ENCODE data around the gene C3orf20.

Gene C3orf20

DNA sequence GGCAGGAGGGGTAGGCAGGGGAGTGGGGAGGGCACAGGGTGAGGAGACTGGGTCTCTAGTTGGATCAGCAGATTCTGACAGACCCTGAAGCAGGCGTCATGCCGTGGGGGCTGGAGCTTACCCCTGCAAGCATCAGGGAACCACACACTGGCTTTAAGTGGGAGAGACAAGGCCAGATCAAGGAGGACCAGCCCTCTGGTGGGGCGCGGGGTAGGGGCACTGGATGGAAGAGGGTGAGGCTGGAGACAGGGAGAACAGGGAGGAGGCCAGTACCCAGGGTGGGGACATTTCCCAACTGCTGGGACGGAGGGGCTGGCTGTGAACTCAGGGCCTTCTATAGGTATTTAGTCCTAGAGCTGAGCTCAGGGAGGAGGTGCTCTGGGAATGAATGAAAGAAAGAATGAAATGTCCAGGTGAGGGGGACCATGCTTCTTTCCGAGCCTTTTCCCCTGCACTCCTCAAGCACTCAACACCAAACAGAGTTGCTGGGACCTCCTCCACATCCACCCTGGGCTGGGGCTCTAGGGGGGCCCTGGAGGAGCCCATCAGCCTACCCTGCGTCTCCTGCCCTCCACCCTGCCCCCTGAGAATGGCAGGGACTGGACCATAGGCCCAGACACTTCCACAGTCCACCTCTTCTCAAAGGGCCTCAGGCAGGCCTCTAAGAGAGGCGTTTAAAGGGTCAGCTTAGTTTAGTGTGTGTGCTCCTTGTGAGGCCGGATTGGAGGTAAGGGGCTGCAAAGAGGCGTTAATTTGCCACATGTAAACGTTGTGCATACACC is 94.8 kb downstream of the C3orf20 start:
- TF ChIP-seq TARDBP (IDR thresholded peaks at IDR 0.05) (no peak), SP1 (IDR thresholded peaks at IDR 0.05) (no peak), ELF4 (IDR thresholded peaks at IDR 0.05) (no peak), FOXA1 (IDR thresholded peaks at IDR 0.05) (no peak), FOXK2 (IDR thresholded peaks at IDR 0.05) (no peak), ZNF384 (IDR thresholded peaks at IDR 0.05) (no peak), ARNT (IDR thresholded peaks at IDR 0.05) (no peak), FOXM1 (IDR thresholded peaks at IDR 0.05; ENCODE audit: borderline replicate concordance) (no peak), SUZ12 (IDR thresholded peaks at IDR 0.05) (no peak), NFRKB (IDR thresholded peaks at IDR 0.05) (no peak), BHLHE40 (IDR thresholded peaks at IDR 0.05; ENCODE audit: borderline replicate concordance) (no peak), LEF1 (IDR thresholded peaks at IDR 0.05; ENCODE audit: borderline replicate concordance) (no peak), L3MBTL2 (conservative IDR thresholded peaks at IDR 0.05) (no peak), HDGF (IDR thresholded peaks at IDR 0.05; ENCODE audit: borderline replicate concordance) (no peak), CTBP1 (IDR thresholded peaks at IDR 0.05; ENCODE audit: borderline replicate concordance) (no peak)
- TF ChIP-seq, protein P1, sequence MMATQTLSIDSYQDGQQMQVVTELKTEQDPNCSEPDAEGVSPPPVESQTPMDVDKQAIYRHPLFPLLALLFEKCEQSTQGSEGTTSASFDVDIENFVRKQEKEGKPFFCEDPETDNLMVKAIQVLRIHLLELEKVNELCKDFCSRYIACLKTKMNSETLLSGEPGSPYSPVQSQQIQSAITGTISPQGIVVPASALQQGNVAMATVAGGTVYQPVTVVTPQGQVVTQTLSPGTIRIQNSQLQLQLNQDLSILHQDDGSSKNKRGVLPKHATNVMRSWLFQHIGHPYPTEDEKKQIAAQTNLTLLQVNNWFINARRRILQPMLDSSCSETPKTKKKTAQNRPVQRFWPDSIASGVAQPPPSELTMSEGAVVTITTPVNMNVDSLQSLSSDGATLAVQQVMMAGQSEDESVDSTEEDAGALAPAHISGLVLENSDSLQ (IDR thresholded peaks at IDR 0.05) = no peak
- no peak for DNase-seq (ENCODE audit: extremely low spot score)
- CTCF ChIA-PET = no interaction called here
- POLR2A ChIA-PET = no interaction called here

DNA sequence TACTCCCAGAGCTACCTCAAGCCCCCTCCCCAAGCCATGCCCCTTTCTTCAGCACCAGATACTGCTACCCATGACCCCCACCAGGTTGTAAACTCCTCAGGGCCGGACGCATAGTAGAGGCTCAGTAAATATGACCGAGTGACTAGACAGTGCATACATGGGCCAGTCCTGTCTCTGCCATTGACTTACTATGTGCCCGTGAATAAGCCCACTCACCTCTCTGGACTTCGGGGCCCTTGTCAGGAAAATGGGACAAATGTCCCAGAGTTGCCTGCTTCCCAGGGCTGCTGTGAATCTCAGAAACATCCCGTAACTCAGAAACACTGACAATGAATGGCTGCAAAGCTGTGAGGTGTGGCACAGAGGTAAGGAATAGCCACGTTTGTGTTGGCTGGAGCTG is 95.7 kb downstream of the C3orf20 start:
- TF ChIP-seq FOXK2 (IDR thresholded peaks at IDR 0.05) (no peak), L3MBTL2 (conservative IDR thresholded peaks at IDR 0.05) (no peak), CTBP1 (IDR thresholded peaks at IDR 0.05; ENCODE audit: borderline replicate concordance) (no peak), ZNF384 (IDR thresholded peaks at IDR 0.05) (no peak), ARNT (IDR thresholded peaks at IDR 0.05) (no peak), FOXM1 (IDR thresholded peaks at IDR 0.05; ENCODE audit: borderline replicate concordance) (no peak), HDGF (IDR thresholded peaks at IDR 0.05; ENCODE audit: borderline replicate concordance) (no peak), FOXA1 (IDR thresholded peaks at IDR 0.05) (no peak), LEF1 (IDR thresholded peaks at IDR 0.05; ENCODE audit: borderline replicate concordance) (no peak), NFRKB (IDR thresholded peaks at IDR 0.05) (no peak), TARDBP (IDR thresholded peaks at IDR 0.05) (no peak)
- TF ChIP-seq, protein P1 (IDR thresholded peaks at IDR 0.05) = no peak
- ChIA-PET POLR2A (no interaction called here), CTCF (interaction anchor here (0.9 kb wide), 1 partner anchor 20 kb away, joined by 3 read pairs; no protein-coding TSS in a partner anchor)
- no peak for DNase-seq (ENCODE audit: extremely low spot score)

DNA sequence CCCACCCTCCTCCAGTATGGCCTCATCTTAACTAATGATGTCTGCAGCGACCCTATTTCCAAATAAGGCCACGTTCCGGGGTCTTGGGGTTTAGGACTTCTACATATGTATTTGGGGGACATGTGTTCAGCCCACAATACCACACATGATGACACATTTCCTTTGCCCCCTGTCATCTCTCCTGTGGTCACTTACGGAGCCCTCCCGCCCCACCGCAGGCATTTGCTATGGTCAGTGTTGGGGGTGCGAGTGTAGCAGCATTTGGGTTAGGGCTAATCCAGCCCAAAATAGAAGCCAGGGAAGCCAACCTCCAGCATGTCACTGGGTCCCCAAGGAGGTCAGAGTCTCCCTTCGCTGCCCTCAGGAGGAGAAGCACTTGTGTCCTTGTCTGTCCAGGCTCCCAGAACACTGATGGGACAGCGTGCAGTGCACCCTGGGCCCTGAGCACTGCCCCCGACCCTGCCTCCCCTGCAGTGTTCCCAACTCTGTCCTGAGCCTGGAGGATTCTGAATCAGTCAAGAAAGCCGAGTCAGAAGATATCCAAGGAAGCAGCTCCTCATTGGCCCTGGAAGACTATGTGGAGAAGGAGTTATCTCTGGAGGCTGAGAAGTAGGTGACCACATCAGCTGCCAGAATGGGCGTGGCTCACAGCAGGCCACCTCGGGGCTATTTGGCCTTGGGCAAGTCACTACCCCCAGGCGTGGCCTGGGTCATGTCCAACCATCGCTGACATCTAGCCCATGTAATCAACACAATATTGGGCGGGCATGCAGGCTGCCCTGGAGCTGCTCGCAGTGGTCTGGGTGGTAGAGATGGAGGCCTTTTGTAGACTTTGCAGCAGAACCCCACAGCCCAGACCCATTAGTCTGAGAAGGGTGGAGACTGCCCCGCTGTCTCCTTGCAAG is 96.9 kb downstream of the C3orf20 start:
- no peak for DNase-seq (ENCODE audit: extremely low spot score)
- ChIA-PET POLR2A (interaction anchor here (0.8 kb wide), 1 partner anchor 120 kb away, joined by 4 read pairs; the partner anchor contains the start of gene CCDC174), CTCF (interaction anchor here (0.9 kb wide), 1 partner anchor 19 kb away, joined by 3 read pairs; no protein-coding TSS in a partner anchor)
- TF ChIP-seq L3MBTL2 (conservative IDR thresholded peaks at IDR 0.05) (no peak), TARDBP (IDR thresholded peaks at IDR 0.05) (no peak), BHLHE40 (IDR thresholded peaks at IDR 0.05; ENCODE audit: borderline replicate concordance) (no peak), SP1 (IDR thresholded peaks at IDR 0.05) (no peak)

DNA sequence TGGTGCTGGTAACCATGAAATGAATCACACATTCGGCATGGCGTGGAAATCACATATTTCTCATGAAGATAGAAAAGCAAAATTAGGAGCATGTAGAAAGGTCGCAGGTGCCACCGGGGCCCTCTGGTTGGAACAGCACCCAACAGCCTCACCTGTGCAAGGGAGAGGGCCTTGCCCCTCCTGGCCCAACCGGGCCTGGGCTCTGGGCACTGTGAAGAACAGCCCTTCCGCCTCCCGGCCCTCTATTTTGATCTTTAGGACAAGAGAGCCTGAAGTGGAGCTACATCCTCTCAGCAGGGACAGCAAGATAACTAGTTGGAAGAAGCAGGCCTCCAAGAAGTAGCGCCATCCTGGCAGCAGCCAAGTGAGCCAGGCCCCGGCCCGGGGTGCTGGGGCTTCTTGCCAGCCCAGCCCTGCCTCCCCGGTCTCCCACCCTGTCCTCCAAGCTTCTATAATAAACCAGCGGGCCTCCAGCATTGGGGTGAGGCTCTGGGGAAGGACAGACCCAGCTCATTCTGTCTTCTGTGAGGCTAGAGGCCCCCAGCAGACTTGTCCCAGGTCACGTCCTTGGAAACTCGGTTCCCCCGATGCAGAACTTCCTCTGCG is 97.7 kb downstream of the C3orf20 start:
- ChIA-PET POLR2A (interaction anchor here (0.8 kb wide), 1 partner anchor 121 kb away, joined by 4 read pairs; the partner anchor contains the start of gene CCDC174), CTCF (no interaction called here)
- TF ChIP-seq FOXK2 (IDR thresholded peaks at IDR 0.05) (no peak), HDGF (IDR thresholded peaks at IDR 0.05; ENCODE audit: borderline replicate concordance) (no peak), ZNF384 (IDR thresholded peaks at IDR 0.05) (no peak), FOXM1 (IDR thresholded peaks at IDR 0.05; ENCODE audit: borderline replicate concordance) (no peak), FOXA1 (IDR thresholded peaks at IDR 0.05) (no peak), LEF1 (IDR thresholded peaks at IDR 0.05; ENCODE audit: borderline replicate concordance) (no peak), BHLHE40 (IDR thresholded peaks at IDR 0.05; ENCODE audit: borderline replicate concordance) (no peak), SUZ12 (IDR thresholded peaks at IDR 0.05) (no peak), TARDBP (IDR thresholded peaks at IDR 0.05) (no peak), ELF4 (IDR thresholded peaks at IDR 0.05) (no peak), CTBP1 (IDR thresholded peaks at IDR 0.05; ENCODE audit: borderline replicate concordance) (no peak), SP1 (IDR thresholded peaks at IDR 0.05) (no peak), NFRKB (IDR thresholded peaks at IDR 0.05) (no peak)
- TF ChIP-seq, protein P1 (IDR thresholded peaks at IDR 0.05) = no peak
- no peak for DNase-seq (ENCODE audit: extremely low spot score)

DNA sequence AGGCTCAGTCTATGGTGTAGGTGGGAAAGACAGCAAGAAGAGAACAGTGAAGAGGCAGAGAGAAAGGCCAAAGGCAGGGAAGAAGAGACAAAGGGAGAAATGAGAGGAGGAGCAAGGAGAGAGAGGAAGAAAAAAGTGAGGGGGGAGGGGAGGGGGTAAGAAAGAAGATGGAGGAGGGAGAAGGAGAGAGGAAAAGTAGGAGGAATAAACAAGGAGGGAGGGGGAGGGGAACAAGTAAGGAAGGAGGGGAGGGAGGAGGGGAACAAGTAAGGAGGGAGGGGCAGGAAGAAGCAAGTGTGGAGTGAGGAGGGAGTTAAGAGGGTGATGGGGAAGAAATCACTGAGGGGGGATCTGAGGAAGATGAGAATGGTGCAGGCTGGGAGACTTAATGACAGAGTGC is 98.3 kb downstream of the C3orf20 start:
- TF ChIP-seq SUZ12 (IDR thresholded peaks at IDR 0.05) (no peak), L3MBTL2 (conservative IDR thresholded peaks at IDR 0.05) (no peak), BHLHE40 (IDR thresholded peaks at IDR 0.05; ENCODE audit: borderline replicate concordance) (no peak), FOXA1 (IDR thresholded peaks at IDR 0.05) (no peak), TARDBP (IDR thresholded peaks at IDR 0.05) (no peak)
- POLR2A ChIA-PET = interaction anchor here (0.8 kb wide), 1 partner anchor 121 kb away, joined by 4 read pairs; the partner anchor contains the start of gene CCDC174
- CTCF ChIA-PET = no interaction called here
- no peak for DNase-seq (ENCODE audit: extremely low spot score)
